ENCODE data around the gene DCST2.

DCST2 gene

DNA sequence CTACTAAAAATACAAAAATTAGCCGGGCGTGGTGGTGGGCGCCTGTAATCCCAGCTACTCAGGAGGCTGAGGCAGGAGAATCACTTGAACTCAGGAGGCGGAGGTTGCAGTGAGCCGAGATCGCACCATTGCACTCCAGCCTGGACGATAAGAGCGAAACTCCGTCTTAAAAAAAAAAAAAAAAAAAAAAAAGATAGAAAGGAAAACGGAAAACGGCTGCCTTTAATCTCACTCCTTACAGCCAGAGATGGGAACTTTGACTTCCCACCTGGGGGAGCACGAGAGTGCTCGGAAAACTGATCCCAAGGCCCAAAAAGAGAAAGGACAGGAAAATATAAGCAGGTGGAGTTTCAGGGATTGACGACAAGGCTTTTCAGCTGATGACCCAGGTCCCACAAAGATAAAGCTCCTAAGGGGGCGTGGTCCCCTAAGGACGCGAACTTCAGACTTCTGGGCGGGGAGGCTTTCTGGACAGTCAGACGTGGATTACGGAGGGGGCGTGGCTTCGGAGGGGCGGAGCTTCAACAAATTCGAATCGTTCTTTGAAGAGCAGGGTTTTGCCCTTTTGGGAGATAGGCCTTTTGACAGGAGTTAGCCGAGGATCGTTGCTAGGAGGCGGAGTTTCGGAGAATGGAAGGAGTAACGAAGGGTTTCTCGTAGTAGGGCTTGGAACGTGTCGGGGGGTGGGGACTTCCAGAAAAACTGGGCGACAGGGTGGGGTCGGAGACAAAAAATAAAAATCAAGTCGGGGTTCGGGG, 60.1 kb downstream of the DCST2 start:
- peak; percentile 90 for DNase-seq

DNA sequence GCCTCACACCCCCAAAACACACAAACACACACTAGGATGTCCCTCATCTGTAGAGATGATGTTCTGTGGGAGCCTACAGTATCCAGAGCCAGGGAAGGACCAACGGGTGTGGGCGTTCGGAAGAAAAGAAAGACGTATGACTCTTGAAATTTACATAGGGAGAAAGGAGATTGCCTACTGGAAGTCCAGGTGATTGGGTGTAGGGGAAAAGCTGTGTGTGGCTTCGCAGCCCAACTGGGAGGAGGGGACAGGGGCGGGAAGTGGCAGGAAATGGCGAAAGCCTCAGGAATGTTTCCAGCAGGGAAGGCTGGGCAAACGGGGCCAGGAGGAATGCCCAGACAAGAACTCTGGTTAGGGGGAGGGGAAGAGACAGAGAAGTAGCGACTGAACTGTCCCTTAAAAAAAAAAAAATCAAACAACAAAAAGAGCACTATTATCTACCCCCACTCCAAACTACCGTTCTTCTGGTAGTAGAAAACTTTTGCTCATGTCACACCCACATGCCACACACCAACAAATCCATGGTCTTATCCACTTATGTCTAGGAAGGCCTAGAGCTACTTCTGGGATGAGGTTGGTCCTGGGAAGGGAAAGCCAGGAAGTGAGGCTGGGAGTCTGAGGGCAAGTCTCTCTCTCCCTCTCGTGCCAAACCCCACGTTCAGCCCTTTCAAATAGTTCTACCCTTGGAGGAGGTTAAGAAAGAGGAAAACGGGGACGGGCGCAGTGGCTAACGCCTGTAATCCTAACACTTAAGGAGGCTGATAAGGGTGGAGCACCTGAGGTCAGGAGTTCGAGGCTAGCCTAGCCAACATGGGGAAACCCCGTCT, 60.9 kb downstream of the DCST2 start:
- no peak for DNase-seq

DNA sequence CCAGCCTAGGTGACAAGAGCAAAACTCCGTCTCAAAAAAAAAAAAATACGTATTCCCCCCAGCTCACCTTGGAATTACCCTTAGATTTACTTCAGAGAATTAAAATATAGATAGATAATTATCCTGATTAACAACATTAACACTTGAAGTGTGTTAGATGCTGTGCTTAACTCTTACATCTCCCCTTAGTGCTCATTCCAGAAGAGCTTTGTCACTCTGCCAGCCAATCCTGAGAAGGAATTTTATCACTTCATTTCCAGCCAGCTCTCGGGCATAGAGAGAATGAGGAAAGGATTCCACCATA, 61.4 kb downstream of the DCST2 start:
- DNase-seq = no peak

DNA sequence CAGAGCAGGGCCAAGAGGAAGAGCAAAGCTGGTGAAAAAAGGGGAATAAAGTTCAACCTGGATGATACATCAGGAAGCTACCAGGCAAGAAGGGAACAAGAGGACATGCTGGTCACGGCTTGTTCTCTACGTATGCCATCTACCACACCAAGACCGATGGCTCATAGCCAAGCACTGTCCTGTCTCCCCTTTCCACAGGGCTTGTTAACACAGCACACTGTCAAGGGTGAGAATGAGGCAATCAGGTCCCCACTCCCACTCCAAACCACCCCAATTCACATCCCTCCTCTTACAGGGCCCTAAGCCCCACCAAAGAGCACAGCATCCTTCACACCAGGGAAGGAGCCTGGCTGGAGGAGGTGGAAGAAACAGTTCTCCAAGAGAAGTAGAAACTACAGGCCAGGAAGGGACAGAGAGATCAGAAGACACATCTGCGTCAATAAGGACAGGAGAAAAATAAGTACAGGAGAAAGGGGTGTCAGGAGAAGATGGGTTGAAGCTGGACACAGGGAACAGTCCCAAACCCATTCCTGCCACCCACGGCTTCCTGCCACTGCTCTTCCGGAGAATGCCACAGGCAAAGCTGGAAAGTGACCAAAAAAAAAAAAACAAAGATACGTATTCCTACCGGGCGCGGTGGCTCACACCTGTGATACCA, 62.1 kb downstream of the DCST2 start:
- DNase-seq = no peak

DNA sequence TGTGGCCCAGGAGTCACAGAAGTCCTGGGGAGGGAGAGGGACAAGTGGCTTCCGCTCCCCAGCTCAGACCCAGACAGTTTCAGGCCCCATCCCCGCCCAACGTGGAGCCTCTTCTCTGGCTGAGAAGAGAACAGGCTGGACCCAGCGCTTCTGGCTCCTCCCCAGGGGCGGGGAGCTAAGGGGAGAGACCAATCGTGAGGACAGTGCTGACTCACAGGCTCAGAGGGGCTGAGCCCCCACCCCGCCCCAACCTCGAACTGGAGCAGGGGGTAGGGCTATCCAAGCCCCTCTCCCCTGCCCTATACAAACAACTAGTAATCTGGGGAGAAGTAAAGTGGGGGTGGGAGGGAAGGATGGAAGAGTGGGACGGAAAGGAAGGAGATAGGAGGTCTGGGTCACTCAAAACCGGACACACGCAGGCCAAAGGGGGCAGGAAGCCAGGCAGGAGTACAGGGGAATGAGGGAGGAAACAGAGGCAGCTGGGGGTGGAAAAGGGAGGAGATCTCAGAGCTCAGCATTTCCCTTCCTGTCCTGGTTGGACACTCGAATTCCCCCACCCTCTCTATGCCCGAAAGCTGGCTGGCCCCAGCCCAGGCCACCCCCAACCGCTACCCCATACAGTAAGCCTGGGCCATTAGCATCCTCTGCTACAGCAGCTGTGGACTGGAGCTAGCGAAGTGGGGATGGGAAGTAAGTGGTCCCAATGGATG, 62.8 kb downstream of the DCST2 start, which contains the start of gene SHC1:
Gene SHC1 (minus strand): TSS at position 117 of the 710 bp plus-strand sequence. CDS start 221 bp downstream, outside the sequence.
- no peak for DNase-seq

DNA sequence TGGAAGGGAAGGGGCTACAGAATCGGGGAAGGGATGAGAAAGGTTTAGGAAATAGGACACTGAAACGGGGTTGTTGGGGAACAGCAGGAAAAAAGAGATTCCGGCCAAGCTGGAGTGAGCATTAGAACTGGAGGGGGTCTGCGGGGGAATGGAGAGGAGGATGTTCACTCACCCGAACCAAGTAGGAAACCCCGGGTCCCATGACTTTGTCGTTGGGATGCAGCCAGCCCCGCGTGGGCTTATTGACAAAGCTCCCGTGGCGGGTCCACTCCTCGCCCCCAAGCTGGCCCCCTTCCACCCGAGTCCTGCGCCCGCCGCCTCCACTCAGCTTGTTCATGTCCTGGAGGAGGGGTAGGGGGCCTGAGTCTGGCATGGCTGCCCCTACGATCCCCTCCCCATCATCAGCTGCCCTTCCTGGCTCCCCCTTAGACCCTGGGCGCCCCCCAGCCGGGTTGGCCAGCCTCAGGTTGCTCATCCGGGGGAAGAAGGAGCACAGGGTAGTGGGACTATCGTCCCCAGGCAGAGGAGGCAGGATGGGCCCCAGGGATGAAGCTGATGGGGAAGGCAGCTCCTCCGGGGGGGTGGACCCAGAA, 63.6 kb downstream of the DCST2 start:
- no peak for DNase-seq

DNA sequence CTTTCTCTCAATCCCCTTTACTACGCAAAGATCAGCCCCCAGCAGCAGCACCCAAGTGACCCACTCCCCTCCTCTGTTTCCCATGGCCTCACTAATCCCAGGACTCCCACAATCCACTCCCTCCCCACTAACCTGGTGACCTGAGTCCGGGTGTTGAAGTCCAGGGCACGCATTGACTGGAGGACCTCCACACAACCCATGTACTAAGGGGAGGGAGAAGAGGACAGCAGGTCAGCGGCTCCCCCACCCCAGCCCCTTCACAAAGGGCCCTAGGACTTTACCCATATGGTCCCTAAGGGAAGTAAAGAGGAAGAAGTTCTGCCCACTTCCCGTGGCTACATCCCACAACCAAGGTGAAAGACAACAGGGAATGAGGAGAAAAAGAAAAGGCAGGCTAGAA, 64.3 kb downstream of the DCST2 start:
- no peak for DNase-seq

DNA sequence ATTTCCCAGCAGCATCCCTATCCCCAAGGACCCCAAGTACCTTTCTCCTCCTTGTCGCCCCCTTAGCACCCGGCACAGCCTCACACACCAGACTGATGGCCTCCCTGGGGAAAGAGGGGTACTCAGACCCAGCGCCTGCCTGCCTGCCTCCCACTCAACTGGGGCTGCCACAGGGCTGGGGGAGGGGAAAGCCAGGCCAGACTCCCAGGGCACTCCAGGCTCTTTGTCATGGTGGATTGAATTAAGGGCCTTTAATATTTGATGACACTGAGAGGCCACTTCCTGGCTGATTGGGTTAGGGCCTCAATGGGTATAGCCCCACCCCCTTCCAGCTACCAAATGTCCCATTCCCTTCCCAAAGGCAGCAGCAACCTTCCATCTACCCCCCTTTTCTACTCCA, 64.8 kb downstream of the DCST2 start:
- no peak for DNase-seq
